CD1c-positive myeloid dendritic cell (primary cell): ENCODE data around the gene GPR142.
"Not testable (repeated sequence)": the region's sequence is repeated elsewhere in the genome, so short reads cannot be mapped to it uniquely, and the experiment has no call there.

ENCODE experiments used
- DNase-seq: peaks from one replicate; pipeline ENCODE4 v3.0.0-alpha.2; 2016; ENCODE audit errors: extremely low spot score

The GPR142 gene

DNA sequence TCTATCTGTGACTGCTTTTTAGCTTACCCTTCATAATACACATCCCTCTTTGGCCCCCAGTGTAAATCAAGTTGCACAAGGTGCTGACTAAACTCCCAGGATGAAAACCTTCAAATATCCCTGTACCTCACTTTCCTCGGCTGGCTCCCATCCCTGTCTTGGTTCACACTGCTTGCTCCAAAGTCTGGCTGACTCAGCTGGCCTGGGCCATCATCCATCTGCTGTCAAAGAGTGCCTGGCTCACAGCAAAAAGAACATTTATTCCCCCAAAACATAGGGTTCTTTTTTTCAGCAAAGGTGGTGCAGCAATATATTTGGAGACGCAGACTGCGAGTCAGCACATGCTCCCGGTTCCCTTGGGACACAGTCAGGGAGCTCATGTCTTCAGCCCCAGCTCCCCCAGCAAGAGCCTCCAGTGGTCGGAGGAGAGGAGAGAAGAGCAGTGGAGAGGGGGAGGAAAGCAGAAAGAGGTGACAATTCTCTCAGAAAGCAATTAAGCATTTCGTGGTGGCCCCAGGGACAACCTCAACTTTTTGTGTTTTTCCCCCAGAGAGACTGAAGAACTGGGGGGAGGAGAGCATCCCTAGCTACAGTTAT lies 26.1 kb downstream of the GPR142 start:
- DNase-seq = no peak

DNA sequence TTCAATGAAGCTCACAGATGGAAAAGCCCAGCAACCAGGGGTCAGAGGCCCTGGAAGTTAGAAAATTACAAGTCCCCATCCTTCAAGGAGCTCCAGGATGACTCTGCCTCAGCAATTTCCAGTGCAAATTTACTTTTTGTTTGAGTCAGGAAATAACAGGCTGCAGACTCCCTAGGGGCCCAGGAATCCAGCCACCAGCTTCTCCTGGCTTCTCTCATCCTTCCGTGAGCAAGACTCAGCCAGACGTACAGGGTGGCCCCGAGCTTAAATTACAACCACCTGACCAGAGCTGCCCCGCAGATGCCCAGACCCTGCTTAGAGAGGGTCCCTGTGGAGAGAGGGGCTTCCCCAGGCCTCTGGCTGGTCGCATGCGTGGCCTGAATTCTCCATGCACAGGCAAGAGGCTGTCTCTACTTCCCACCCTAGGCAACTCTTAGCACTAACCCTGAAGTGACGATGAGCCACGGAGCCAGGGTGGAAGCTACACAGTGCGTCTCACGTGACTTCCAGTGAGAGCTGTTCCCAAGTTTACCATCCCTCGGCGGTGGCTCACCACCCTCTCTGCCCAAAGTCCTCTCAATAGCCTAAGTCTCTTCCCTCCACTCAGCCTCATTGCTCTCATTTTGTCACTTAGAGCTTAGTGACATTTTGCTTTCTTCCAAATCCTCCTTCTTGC lies 27.1 kb downstream of the GPR142 start:
- no peak for DNase-seq

DNA sequence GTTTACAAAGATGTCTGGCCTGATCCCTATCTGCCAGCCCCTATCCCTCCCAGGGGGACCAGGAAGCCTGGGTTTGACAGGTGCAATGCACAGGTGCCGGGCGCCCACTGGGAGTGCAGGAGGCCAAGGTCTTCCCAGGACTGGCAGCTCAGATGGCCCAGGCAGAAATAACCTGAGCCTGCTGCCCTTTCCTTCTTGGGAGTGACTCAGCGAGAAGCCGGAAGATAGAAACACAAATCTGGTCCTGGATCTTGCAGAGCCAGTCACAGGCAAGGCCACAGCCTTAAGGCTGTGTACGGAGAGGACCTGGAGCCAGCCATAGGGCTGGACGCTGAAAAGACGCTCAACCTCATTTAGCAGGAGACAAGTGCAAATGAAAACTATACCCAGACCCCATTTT lies 27.7 kb downstream of the GPR142 start:
- DNase-seq = no peak

DNA sequence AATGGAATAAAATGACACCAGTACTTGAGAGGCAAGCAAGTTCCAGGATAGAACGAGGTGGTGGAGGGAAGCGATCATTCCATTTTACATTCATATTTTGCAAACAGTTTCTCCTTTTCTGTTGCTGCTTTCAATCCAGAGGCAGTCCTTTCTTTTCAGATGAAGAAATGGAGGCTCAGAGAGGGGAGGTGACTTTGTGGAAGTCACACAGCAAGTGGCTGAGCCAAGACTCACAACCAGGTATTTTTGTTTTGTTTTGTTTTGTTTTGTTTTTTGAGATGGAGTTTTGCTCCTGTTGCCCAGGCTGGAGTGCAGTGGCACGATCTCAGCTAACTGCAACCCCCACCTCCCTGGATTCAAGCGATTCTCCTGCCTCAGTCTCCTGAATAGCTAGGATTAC lies 29.3 kb downstream of the GPR142 start:
- no peak for DNase-seq

DNA sequence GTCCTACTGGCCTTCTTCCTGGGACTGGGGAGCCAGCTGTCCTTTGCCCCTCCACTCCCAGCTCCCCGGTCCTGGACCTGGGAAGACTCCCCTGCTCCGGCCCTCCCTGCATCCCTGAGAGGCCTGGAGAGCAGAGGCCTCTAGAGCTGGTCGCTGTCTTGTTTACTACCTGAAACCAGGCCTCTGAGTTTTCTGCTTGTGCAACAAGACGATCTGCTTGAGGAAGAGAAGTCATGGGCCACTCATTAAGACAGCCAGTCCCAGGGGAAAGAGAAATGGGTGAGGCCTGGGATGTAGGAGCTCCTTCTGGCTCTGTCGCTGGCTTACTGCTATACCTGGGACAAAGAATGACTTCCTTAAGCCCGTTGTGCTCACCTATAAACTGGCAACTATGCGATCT lies 34.7 kb downstream of the GPR142 start:
- no peak for DNase-seq

DNA sequence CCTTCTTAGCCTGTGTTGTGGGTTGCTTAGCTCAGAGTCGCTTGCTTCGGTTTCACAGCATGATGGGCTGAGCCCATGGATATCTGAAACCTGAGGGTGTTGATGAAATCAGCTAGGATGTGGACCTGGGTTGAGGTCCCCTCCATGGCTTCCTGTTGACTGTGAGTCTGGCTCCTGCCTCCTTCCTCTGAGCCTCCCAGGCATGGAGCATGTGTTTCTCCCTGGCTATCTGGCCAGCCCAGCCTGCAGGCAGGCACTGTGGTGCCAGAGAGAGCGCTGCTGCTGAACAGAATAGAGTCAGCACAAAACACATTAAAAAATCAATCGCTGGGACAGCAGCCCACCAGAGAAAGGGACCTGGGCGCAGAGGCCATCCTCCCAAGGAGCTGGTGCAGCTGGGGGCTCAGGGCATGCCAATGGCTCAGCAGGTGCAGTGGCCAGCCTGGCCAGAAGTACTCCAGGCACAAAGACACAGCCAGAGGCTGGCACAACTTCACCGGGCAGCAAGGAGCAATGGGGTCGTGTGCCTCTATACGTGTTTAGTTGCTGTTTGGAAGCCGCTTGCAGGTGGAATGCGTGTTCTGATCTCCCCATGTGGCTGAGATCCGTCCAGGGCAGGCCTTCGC lies 36.3 kb downstream of the GPR142 start:
- DNase-seq = no peak

DNA sequence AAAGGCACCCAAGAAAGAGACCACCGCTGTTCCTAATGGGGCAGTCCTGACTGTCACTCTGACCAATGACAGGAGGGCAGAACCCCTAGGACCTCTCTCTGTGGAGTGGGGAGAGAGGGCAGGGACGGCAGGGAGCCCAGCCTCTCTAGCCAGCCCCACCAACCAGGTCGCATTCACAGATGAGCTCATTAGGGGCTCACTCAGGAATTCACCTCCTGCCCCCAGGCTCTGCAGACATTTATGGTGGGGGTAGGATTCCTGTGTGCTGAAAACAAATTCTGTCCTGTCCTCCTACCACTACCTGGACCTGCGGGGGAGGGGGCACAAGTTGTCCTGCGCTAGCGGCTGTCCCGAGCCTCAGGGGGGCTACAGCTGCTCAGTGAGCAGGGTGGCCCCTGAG lies 36.9 kb downstream of the GPR142 start:
- no peak for DNase-seq

DNA sequence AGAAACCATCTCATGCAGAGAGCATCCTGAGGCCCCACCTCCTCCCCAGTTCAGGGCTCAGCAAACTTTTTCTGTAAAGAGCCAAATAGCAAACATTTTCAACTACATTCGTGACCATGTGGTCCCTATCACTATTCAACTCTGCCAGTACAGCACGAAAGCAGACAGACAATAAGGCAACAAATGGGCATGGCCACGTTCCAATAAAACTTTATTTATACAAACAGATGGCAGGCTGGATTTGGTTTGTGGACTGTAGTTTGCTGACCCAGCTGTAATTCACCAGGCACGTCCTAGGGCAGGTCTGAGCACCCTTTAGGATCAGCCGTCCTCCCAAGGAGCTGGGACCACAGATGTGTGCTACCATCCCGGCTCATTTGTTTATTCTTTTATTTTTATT lies 37.5 kb downstream of the GPR142 start:
- no peak for DNase-seq

DNA sequence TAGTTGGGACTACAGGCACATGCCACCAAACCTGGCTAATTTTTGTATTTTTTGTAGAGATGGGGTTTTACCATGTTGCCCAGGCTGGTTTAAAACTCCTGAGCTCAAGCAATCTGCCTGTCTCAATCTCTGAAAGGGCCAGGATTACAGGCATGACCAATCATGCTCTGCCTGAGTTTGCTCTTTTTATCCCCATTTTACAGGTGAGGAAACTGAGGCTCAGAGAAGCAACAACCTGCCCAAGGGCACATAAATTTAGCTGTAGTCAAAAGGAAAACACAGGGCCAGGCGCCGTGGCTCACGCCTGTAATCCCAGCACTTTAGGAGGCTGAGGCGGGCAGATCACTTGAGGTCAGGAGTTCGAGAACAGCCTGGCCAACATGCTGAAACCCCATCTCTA lies 38.0 kb downstream of the GPR142 start:
- DNase-seq = not testable (repeated sequence)

DNA sequence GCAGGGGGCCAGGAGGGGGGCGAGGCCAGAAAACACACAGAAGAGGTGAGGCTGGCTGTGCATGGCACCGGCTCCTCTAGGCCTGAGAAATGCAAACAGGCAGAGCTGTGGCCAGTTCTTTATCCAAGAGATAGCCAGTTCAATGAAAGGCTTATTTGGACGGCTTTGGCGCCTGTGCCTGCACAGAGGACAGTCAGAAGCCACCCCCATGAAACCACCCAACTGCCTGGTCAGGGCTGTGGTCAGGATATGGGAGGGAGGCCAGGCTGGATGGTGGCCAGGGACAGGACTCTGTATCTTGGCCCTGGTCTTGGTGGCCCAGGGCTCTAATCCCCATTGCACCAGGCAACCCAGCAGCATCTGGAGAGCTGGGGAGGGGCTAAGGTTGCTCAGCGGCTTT lies 40.1 kb downstream of the GPR142 start:
- DNase-seq = no peak

DNA sequence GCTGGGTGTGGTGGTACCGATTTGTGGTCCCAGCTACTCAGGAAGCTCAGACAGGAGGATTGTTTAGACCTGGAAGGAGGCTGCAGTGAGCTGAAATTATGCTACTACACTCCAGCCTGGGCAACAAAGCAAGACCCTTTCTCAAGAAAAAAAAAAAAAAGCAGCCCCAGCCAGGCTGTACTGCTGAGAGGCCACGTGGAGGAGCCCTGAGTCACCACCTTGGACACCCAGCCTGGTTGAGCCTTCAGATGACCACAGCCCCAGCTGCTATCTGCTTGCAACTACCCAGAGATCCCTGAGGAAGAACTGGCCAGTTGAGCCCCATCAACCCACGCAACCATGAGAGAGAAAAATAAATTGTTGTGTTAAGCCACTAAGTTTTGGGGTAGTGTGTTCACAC lies 41.0 kb downstream of the GPR142 start:
- DNase-seq = no peak

DNA sequence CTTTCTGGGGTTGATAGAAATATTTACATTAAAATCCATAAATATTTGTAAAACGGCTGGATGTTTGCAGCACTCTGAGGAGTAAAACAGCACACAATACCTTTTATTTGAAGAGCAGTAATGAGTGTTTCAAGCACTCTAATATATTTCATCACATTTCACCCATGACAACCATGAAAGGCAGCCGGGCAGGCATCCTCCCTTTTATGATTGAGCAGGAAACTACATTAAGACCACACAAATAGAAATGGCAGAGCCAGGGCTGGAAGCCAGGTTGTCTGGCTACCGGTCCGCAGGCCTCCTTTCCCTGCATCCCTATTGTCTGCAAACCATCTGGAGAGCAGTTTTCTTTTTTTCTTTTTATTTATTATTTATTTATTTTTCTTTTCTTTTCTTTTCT lies 41.5 kb downstream of the GPR142 start:
- DNase-seq = no peak

DNA sequence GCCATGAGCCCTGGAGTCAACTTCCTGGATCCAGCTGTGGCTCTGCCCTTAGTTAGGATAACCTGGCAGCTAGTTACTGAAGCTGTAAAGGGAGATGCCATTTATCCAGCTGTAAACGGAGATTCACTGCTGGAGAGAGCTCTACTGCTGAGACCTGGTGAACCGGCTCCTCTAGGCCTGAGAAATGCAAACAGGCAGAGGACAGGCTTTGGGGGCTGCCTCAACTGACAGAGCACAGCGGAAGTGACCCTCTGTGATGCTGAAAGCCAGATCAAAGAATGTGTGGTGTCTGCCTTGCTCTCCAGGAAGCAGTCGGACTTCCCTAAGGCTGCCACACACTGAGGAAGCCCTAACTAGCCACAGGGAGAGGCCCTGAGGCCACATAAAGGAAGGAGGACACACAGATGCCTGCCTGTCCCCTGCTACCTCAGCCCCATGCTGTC lies 42.7 kb downstream of the GPR142 start:
- no peak for DNase-seq

DNA sequence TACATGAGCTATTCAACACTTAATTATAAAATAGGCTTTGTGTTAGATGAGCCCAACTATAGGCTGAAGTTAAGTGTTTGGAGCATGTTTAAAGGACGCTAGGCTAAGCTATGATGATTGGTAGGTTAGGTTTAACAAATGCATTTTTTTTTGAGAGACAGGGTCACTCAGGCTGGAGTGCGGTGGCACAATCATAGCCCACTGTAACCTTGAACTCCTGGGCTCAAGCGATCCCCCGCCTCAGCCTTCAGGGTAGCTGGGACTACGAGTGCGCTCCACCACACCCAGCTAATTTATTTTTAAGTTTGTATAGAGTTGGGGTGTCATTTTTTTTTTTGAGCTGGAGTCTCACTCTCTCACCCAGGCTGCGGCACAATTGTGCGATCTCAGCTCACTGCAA lies 45.3 kb downstream of the GPR142 start:
- DNase-seq = no peak

DNA sequence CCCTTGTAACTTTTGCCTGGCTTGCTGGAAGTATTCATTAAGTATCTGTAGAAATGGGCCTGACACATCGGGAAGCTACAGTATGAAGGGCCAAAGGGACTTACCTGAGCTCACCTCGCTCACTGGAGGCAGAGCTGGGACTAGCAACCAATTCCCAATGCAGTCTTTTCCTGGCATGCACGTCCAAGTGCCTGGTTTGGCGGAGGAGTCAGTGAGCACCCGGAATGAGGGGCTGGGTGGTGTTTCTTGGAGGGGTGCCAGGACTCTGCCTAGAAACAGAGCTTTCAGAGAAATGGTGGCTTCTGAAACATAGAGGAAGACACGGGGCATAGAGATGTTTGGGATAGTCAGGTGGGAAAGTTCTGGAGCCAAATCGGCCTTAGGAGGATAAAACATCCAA lies 46.2 kb downstream of the GPR142 start:
- no peak for DNase-seq

DNA sequence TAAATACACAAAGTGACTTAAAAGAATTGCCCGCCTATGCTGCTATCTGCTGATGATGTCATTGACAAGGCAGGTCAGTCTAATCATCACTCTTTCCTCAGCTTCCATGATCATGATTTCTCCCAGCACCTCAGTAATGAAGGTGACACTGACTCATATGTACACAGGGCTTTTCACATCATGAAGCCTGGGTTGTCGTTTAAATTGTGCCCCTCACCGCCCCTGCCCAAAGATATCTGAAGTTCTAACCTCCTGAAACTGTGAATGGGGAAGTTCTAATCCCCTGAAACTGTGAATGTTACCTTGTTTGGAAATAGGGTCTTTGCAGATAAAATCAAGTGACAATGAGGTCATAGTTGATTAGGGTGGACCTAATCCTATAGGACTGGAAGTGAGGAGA lies 47.2 kb downstream of the GPR142 start:
- DNase-seq = no peak

DNA sequence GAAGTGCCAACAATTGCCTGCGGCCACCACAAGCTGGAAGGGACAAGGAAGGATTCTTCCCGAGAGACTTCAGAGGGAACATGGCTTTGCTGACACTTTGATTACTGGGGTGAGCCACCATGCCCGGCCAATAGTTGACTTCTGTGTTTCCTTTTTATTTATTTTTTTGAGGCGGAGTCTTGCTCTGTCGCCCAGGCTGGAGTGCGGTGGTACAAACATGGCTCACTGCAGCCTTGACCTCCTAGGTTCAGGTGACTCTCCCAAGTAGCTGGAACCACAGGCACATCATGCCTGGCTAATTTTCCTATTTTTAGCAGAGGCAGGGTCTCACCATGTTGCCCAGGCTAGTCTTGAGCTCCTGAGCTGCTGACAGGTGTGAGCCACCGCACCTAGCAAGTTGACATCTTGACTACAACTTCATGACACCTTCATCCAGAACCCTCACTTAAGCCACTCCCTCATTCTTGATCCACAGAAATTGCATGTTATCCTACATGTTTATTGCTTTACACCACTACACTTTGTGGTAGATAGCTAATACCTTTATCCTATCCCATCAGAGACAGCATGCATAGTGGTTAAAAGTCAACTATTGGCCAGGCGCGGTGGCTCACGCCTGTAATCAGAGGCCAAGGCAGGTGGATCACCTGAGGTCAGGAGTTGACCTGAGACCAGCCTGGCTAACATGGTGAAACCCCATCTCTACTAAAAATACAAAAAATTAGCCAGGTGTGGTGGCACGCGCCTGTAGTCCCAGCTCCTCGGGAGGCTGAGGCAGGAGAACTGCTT lies 48.5 kb downstream of the GPR142 start:
- DNase-seq = no peak

DNA sequence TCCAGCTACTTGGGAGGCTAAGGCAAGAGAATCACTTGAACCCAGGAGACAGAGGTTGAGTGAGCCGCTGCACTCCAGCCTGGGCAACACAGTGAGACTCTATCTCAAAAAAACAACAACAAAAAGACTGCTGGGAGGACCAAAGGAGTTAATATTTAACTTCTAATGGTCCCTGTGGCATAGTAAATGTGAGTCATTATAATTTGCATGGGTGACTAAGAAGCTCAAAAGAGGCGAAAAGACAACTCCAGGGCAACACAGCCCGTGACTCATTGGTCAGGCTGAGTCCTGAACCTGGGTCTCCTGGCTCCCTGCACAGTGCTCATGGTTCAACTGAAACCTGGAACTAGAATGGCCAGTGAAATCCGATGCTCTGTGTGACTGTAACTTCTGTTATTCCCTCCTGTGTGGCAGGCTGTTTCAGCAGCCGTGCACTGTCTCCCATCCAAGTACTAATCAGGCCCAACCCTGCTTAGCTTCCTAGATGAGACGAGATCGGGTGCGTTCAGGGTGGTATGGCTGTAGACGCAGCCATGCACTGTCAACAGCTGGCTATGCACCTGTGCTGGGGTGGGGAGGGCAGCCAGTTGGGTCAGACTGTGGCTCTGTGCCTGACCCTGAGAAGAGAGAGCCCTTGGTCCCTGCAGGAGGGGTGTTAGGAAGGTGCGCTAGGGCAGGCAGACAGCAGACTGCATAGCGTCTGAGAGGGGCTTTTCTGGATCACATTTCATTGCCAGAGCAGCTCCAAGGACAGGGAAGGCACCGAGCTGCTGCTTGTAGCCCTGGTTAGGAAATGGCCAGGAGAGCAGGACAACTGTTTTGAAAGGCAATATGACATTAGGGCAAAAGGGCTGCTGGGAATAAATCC lies 50.1 kb downstream of the GPR142 start:
- peak; percentile 55 for DNase-seq

DNA sequence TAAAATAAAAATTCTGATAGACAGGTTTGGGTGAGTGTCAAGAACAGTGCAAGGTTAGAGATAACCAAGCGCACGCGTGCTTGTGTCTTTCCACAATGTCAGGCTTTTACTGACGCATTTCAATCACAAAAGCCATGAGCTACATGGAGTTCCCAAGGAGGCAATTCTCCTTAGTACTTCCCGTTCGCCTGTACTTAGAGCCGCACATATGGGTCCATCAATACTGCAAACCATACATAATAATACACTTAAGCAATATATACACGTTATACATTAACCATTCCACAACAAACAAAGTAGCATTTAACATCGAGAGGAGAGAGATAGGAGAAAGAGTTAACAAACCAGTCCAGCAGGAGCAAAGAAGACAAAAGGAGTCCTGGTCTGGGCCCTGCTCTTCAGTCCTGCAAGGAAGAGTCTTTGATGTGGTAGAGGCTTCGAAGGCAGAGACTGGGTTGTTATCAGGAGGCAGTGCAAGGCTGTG lies 52.7 kb downstream of the GPR142 start:
- no peak for DNase-seq
